DLD1 (cell line): ENCODE measurements around the gene FSTL4.

Experiments
- in situ Hi-C: cut with HindIII; loops from 2 replicates; pipeline ENCODE4 v1.10.0; 2017; ENCODE audit warnings: low sequenced_read_pairs

Gene FSTL4

GRCh38 chr5:133285583-133286021, 326.7 kb downstream of the FSTL4 start:
- in situ Hi-C loops: no loop called here

- in situ Hi-C loops: no loop called here
These were observed 328.0 kb downstream of the FSTL4 start for GRCh38 chr5:133284306-133284705.

GRCh38 chr5:133278317-133278716, 334.0 kb downstream of the FSTL4 start:
- in situ Hi-C loops: no loop called here

DNA sequence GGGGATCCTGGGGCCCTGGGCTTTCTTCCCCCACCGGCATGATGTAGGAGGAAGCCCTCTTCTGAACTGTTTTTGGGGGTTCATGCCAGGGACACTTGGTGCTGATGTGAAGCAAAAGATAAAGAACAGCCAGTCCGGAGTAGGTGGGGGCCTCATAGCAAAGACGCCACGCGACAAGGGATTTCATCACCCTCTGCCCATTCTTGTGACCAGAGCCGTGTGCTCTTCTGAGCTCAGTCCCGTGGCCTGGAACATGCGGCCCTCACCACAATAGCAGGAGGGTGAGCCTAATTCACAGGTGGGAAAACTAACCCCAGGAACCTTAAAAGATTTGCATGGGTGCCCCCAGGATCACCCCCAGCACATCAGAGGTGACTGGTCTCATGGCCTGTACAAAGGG, 334.6 kb downstream of the FSTL4 start:
- in situ Hi-C loops: no loop called here

DNA sequence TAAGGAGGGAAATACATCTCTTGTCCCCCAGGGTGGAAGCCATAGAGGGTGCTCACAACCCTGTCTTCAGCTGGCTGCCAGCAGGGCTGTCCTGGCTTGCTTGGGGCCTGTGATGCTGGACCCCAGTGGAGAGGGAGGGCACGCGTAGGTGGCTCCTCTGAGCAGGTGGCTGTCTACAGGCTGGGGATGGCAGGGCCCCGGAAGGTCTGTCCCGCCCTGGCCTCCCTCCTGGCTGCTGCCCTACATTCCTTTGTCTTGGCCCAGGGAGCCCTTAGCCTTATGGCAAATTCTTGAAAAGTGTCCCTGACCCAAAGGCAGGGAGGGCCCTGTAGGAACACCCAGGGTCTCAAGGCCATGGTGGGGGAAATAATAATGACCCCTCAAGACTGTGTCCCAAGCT, 336.2 kb downstream of the FSTL4 start:
- in situ Hi-C loops: no loop called here

GRCh38 chr5:133275631-133276030, 336.7 kb downstream of the FSTL4 start:
- in situ Hi-C loops: no loop called here

DNA sequence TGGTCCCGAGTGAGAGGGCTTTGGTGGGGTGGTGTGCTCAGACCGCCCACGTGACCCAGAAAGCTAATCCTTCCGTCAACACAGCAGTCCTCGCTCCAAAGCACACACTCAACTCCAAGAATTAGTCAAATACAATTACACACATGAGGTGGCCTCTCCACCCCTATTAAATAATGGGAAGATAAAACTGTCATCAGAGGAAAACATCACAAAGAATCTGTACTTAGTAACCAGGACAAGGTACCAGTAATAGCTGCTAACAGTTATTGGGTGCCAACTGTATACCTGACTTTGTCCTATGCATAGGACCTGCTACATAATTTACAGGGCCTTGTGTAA, 337.8 kb downstream of the FSTL4 start:
- in situ Hi-C loops: no loop called here

DNA sequence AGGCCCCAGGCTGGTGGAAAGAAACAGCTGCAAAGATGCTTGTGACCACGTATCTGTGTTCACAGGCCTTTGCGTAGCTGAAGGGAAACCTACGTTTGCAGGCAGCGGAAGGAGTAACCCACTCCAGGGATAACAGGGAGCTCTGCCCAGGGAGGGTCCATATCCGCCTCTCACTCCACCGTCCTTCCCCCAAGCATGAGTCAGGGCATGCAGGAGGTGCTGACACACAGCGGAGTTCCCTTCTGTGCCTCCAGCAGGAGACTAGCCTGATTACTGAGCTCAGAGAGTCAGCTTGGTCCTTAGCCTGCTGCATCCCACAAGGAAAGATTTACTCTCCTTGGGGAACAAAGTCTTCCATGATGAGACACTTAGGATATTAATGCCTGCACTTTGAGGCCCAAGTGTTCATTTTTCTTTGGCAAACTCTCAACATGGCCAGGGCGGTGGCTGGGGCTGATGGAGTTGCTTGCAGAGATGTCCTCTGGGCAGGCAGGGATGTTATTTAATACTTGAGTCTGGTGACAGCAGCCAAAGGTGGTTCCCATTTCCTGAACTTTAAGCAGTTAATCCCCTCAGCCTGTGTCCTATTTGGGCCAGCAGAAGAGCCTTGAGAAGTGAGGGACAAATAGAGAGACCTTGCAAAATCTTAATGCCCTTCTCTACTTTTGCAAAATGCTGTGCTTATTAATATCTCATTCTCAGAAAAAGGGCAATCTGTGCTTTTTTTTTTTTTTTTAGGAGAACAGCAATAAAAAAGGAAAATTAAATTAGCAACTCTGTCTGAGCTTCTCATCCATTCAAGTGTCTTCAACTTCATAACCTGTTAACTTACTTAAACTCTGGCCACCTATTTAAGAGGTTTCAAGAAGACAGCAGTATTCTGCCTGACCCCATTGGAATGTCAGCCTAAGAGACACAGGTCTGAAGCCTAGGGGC, 338.4 kb downstream of the FSTL4 start:
- in situ Hi-C loops: no loop called here

DNA sequence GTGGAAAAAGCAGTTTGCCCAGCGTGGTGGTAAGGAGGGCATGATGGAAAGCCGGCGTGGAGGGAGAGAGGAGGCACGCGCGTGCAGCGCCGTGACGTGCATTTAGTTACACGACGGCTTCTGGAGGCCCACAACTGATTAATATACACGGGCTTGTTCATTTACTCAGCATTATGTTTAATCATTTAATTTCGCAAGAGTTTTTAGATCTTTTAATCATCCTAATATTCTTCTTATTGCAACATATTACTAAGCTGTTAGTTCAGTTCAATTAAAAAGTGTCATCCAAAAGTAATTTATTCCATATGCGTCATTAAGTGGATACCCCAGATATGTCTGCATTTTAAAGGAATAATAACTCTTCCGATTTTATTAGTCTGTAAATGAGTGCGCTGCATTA, 340.0 kb downstream of the FSTL4 start:
- in situ Hi-C loops: no loop called here

- in situ Hi-C loops: no loop called here
These were observed 340.7 kb downstream of the FSTL4 start for GRCh38 chr5:133271606-133272005.

DNA sequence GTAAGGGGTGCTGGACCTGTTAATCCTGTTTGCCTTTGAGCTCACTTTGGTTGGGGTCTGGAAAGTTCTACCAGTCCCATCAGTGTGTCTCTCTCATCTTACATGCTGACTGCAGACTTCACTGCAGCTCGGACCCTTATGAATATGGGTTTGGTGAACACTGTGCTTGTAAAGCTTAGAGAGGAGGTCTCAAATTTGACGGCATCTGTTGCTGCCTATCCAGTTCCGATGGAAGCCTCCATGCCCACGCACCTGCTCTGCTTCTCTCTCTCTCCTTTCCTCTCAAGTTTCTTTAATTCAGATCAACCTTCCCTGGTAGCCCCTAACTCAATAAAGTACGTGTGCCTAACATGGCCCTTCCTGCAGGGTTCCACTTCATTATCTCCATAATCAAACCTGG, 342.6 kb downstream of the FSTL4 start:
- in situ Hi-C loops: no loop called here

DNA sequence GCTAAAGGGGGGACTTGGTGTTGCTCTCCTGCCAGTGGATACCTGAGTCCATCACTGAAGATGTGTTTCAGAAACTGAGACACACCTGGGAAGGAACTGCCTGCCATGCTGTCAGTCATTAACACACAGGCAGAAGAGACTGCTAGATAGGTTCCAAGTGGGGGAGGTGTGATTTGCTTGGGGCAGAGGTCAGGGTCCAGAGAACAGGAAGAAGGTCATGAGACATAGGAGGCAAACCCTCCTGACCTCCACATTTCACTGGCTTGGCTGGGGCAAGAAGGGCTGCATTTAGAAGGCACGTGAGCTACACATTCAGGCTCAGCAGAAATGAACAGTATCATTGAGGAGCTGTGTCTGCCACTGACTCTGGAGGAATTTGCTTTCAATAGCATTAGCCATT, 344.7 kb downstream of the FSTL4 start:
- in situ Hi-C loops: no loop called here

- in situ Hi-C loops: no loop called here
These were observed 345.4 kb downstream of the FSTL4 start for GRCh38 chr5:133266966-133267365.

DNA sequence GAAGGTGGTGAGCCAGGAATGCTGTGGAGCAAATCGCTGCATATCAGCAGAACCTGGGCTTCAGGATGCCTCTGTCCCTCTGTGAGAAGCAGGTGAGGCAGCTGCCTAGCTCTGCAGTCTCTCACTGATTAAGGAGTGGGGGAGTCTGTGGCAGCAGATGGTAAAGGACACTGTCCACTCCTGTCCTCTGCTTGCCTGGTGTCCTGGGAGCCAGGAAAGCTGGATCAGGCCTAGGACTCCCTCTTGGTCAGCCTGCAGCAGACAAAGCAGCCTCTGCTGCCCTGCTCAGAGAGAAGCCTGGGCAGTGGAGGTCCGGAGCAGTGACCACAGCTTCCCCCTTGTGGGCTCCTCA, 345.8 kb downstream of the FSTL4 start:
- in situ Hi-C loops: no loop called here

- in situ Hi-C loops: no loop called here
These were observed 346.4 kb downstream of the FSTL4 start for GRCh38 chr5:133265720-133266526.

- in situ Hi-C loops: no loop called here
These were observed 347.1 kb downstream of the FSTL4 start for GRCh38 chr5:133265257-133265656.

DNA sequence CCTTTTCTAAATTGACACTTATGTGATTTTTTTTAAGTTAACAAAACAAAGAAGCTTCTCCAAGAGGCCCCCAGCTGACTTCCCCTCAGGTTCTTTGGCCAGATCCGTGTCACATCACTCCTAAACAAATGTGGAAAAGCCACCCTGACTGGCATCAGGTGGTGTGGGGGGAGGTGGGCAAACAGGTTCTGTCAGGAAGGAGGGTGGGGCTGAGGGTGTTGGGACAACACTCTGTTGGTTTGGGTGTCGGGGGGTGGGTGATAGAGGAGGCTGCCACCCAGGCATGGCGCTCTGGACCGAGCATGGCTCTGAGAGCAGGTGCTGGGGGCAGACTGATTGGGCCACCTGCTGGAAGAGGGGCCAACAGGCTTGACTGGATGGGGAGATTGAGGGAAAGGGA, 349.7 kb downstream of the FSTL4 start:
- in situ Hi-C loops: no loop called here

DNA sequence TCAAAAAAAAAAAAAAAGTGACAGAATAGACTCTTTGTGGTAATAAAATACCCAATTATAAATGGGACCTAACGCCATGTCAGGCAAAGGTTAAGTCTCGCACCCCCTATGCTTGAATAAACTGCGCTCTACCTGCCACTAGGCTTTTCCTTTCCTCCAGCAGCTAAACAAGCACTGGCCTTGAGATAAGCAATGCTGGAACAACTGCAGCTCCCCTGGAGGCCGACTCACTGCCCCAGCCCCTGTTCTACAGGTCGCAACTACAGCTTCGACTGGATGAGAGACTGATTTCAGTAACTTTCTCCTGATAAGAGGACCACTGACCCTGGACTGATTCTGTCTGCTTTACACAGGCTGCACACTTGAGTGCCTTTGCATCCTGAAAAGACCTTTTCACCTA, 350.3 kb downstream of the FSTL4 start:
- in situ Hi-C loops: no loop called here

DNA sequence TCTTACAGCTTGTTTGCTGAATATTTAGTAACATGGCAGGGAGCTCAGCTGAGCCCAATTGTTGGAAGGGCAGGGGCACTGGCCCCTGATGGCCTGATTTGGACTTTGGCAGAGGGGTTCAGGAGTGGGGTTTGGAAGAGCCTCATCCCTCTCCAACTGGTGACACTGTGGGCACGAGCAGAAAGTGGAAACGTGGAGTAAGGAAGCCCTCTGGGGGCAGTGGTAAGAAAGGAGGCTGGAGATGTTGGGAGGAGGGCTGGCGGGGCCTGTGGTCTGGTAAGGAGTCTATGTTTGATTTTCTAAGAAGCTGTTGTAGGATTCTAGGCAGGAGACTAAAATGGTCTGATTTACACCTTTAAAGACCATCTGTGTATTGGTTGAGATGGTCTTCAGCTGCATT, 351.6 kb downstream of the FSTL4 start:
- in situ Hi-C loops: no loop called here

DNA sequence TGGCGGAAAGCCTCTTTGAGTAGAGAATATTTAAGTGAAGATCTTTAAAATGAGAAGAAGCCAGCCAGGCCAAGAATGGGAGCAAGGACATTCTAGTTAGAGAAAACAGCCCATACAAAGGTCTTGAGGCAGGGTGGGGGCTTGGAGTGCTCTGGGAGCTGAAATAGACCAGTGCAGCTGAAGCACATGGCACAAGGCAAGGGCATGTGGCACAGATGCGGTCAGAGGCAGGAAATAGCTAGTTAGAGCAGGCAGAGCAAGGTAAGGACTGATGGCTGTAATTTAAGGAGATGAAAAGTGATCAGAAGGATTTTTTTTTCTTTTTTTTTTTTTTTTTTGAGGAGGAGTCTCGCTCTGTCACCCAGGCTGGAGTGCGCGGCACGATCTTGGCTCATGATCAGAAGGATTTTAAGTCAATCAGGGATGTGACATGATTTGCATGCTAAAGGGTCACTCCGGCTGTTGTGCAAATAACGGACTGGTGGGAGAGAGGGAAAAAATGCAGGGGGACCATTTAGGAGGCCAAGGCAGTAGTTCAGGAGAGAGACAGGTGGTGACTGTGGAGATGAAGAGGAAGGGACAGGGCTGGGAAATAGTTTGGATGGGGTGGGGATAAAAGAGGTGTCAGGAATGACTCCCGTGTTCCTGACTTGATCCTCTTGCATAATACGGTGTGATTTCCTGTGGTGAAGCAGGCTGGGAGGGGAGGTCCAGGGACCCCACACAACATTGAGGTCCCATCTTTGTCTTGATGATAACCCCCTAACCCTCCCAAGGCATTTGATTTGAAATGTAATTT, 352.9 kb downstream of the FSTL4 start:
- in situ Hi-C loops: no loop called here

DNA sequence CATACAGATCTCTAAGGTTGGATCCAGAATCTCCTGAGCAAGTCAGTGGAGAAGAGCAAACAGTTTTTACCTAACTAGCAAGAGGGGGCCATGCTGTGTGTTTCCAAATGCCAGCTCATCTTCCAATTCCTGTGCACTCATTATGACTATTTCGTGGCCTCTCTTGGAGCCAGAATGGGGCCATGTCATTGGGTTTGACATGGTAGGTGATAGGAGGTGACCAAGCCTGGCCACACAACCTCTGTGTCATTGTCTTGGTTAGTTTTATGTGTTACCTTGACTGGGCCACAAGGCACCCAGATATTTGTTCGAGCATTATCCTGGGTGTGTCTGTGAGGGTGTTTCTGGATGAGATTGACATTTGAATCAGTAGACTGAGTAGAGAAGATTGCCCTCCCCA, 354.4 kb downstream of the FSTL4 start:
- in situ Hi-C loops: no loop called here
